ENCODE data around the gene SETD3.
"Not testable (repeated sequence)": the region's sequence is repeated elsewhere in the genome, so short reads cannot be mapped to it uniquely, and the experiment has no call there.

Gene SETD3

GRCh38 chr14:99357916-99358390 is 122.7 kb downstream of the SETD3 start:
- no peak for DNase-seq

- DNase-seq: no peak
Observed at GRCh38 chr14:99357151-99357915, 123.3 kb downstream of the SETD3 start.

DNA sequence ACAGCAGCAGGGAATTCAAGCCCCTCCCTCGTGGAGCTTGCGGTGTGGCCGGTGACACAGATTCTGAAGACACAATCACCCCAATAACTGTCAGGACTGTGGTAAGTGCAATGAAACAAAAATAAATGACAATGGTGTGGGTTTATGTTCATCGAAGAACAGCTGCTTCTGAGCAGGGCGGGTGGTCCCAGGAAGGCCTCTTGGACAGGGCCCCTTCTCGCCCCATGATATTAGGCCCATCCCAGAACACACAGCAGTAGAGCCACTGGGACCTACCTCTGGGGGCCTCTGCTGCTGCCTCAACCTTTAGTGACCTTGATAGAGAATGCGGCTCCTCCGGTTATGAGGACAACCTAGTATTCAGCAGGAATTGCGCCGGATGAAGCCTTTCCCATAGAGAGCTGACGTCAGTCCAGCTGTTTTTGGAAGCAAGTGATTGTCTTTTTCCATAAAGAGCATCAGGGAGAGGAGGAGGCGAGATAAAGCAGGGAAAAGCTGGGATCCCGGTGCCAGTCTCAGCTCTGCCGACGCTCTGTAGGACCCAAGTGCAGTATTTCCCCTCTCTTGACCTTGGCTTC is 124.5 kb downstream of the SETD3 start:
- no peak for DNase-seq

DNA sequence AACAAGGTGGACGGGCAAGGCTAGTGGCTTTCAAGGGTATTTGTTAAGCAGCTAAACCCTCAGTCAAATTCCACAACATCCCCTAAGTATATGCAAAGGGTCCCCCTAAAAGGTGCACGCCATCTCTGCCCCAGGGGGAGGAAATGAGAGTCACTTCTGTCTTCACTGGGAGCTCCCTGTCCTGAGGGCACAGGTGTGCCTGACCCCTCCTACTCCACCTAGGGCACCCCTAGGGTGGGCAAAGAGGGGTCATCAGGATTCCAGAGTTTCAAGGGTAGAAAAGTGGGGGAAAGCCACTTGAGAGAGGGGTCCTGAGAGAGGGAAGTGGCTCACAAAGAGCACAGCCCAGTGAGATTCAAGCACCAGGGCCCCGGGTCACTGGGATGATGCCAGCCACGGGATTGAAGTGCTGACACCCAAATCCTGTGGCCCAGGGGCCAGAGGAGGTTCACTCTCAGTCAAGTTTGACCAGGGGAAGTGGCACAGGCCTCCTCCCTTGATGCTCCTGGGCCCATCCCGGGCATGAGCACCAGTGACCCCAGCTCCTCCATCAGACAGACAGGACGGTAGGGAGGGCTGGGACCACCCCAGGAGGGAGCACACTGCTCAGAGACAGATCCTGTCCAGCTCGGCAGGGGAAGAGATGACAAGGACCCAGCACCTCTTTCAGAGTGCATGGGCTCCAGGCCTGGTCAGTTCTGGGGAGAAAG is 126.3 kb downstream of the SETD3 start:
- DNase-seq: no peak

DNA sequence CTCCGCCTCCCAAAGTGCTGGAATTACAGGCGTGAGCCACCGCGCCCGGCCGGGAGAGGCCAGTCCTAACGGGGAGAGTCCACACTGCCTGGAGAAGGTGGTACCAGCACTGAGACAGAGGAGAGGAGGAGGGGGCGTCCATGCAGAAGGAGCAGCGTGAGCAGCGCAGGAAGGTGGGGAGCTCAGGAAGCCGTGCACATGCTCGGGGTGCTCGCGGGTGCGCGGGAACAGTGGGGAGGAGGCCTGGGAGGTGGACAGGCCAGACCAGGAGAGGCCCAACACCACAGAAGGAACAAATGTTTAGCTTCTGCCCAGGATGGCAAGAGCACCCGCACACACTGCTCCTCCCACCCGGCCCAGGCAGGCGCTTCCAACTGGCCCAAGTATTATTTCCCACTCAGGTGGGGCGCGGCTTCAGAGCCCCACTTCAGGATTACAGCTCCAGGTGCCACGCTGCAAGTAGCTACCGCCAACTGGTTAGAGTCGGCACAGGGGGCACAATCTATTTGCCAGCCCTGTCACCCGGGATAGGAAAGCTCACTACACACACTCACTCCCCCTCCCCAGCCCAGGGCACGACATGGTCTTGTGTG is 127.9 kb downstream of the SETD3 start:
- DNase-seq: no peak

- DNase-seq: no peak
Observed at GRCh38 chr14:99351166-99352007, 129.3 kb downstream of the SETD3 start.

DNA sequence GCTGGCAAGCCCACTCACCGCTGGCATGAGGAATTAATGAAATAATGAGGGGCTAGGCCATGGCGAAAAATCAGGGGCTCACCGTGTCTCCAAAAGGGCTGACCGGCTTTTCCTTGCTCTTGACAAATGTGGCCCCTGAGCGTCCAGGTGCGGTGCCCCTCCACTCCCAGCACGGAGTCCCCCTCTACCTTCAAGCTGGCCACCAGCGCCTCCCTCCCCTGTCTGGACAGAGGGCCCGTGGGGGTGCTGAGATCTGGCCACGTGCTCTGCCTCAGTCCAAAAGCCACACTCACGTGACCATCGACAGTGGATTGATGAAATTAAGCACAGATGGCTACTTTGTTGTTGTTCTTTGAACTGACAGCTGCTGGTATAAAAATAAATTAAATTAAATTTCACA is 129.9 kb downstream of the SETD3 start:
- DNase-seq: no peak

DNA sequence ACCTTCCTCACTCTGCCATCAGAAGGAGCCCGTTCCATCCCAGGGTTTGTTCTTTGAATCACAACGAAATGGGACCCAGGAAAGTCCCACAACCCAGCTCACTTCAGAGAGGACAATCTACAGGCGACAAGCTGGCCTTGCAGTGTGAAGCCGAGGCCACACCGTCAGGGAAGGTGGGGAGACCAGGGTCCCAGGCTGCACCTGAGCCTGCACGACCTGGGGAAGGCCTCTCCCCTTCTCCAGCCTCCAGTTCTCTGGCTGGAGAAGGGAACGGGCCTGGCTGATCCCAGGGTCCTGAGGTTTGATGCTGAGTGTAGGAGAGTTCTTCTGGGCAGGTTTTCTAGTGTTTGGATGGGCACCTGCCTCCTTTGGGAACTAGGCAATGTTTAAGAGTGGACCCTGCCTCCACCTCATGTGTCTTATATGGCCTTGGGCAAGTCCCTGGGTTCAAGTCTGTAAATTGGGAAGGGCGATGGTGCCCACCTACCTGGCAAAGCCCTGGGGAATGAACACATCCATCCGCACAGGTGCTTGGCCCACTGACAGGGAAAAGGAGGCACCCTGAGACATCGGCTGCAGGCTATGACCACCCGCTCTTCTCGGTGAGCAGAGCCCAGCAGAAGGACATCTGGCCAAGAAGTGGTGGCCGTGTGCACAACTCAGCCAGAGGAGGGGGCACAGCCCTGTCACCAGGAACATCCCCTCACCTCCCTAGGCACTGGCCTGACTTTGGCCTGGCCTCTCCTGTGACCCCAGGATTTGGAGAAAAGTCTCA is 130.8 kb downstream of the SETD3 start:
- no peak for DNase-seq

DNA sequence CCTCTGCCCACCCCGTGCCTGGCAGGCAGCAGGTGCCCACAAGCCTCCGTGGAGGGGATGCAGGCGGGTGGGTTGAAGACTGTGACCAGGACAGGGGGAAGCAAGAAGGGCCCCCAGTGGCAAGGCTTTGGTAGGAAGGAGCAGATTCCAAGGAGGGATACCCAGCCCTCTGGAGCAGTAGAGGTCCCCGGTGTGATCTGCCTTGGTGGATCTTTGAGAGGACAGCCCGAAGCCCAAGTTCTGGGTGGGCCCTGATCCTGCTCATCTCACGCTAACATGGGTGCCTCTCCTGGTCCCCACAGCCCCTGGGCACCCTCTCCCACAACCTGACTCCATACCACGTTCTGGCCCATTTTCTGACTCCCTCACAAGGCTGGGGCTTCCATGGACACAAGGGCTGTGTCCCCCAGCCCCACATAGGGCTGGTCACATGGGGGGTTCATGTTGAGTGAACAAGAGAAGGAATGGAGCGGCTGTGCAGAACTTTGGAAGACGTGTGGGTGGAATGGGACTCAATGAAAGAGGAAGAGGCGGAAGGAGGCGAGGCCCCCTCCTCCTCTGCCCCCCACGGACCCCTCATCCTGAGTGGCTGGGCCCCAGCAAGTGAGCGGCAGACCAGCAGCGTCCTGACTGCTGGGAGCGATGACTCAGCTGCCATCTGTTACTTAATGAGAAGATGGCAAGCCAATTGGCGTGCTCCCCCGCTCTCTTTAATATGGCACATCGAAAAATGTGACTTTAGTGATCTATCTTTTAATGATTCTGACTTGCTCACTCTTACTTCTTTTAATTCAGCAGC is 131.6 kb downstream of the SETD3 start:
- DNase-seq: peak; percentile 14

DNA sequence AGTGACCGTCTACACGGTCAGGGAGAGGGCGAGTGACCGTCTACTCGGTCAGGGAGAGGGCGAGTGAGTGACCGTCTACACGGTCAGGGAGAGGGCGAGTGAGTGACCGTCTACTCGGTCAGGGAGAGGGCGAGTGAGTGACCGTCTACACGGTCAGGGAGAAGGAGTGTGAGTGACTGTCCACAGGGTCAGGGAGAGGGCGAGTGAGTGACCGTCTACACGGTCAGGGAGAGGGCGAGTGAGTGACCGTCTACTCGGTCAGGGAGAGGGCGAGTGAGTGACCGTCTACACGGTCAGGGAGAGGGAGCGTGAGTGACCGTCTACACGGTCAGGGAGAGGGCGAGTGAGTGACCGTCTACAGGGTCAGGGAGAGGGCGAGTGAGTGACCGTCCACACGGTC is 132.4 kb downstream of the SETD3 start:
- not testable (repeated sequence) for DNase-seq
